Mucosa of stomach (tissue), 1 donor: ENCODE measurements around the gene MSLN.
"Not testable (repeated sequence)": the region's sequence is repeated elsewhere in the genome, so short reads cannot be mapped to it uniquely, and the experiment has no call there.

ENCODE experiments used
- H3K27me3 ChIP-seq: one replicate; pipeline ENCODE4 v1.7.0; 2013; ENCODE audit warnings: mild to moderate bottlenecking, low read length; ENCODE audit not compliant: control insufficient read depth, insufficient read depth
- H3K36me3 ChIP-seq: one replicate; pipeline ENCODE4 v1.7.0; 2013; ENCODE audit warnings: low read length; ENCODE audit not compliant: control insufficient read depth, insufficient read depth
- H3K4me1 ChIP-seq: one replicate; pipeline ENCODE4 v1.7.0; 2013; ENCODE audit warnings: mild to moderate bottlenecking, low read length; ENCODE audit not compliant: control insufficient read depth, insufficient read depth
- H3K4me3 ChIP-seq: one replicate; pipeline ENCODE4 v1.7.0; 2013; ENCODE audit warnings: low read length
- H3K9ac ChIP-seq: one replicate; pipeline ENCODE4 v1.7.0; 2013; ENCODE audit warnings: mild to moderate bottlenecking, low read length, moderate library complexity
- H3K9me3 ChIP-seq: one replicate; pipeline ENCODE4 v1.7.0; 2013; ENCODE audit warnings: mild to moderate bottlenecking, low read length, moderate library complexity; ENCODE audit not compliant: control insufficient read depth
- donor health status: Pancreatic carcinoma.

The MSLN gene

GRCh38 chr16:743794-744500 lies 16.6 kb upstream of the MSLN start:
- H3K9ac ChIP-seq: no peak overlapping the region
- no peak overlapping the region for H3K4me3 ChIP-seq
- H3K9me3 ChIP-seq: no peaks in the 10 kb centered on the region
- no peaks in the 10 kb centered on the region for H3K36me3 ChIP-seq
- no peaks in the 10 kb centered on the region for H3K27me3 ChIP-seq
- peaks cover 8% of the 10 kb centered on the region for H3K4me1 ChIP-seq

- Histone ChIP-seq H3K4me3 (no peak overlapping the region), H3K27me3 (no peaks in the 10 kb centered on the region), H3K9me3 (no peaks in the 10 kb centered on the region), H3K9ac (no peak overlapping the region), H3K4me1 (no peaks in the 10 kb centered on the region), H3K36me3 (no peaks in the 10 kb centered on the region)
These were observed 14.8 kb upstream of the MSLN start for GRCh38 chr16:745739-746138.

GRCh38 chr16:746637-747036 lies 13.9 kb upstream of the MSLN start:
- H3K36me3 ChIP-seq: no peaks in the 10 kb centered on the region
- H3K4me1 ChIP-seq: no peaks in the 10 kb centered on the region
- H3K9me3 ChIP-seq: no peaks in the 10 kb centered on the region
- H3K9ac ChIP-seq: no peak overlapping the region
- peaks cover 4% of the 10 kb centered on the region for H3K27me3 ChIP-seq
- H3K4me3 ChIP-seq: no peak overlapping the region

DNA sequence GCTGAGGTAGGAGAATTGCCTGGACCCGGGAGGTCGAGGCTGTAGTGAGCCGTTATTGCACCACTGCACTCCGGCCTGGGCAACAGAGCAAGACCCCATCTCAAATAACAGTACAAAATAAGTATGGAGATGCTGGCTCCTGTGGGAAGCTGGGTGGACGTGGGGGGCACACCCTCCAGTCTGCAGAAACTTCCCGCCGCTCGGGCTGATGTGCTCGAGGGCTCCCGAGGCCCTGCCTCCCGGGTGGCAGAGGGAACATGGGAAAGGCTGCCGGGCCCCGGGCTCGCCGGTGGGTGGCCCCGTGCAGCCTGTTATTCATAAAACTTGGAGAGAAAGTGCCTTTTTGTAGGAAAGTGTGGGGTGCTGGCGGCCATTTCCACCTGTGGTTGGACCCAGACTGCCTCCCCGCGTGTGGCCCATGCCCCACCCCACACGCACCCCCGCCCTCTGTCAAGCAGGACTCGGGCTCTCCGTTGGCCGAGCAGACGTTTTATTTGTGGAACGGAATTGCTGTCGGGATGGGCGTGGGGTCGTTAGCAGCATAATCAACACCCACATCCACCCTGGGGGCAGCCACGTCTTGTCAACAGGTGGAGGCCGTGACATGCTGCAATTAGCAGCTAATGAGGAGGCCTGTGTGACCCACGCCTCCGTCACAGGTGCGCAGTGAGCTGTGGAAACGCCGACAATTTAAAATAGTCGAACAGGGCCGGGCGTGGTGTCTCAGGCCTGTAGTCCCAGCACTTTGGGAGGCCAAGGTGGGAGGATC lies 12.4 kb upstream of the MSLN start:
- Histone ChIP-seq H3K4me3 (no peak overlapping the region), H3K27me3 (peaks cover 15% of the 10 kb centered on the region), H3K9ac (no peak overlapping the region), H3K9me3 (no peaks in the 10 kb centered on the region), H3K4me1 (peaks cover 5% of the 10 kb centered on the region), H3K36me3 (no peaks in the 10 kb centered on the region)

DNA sequence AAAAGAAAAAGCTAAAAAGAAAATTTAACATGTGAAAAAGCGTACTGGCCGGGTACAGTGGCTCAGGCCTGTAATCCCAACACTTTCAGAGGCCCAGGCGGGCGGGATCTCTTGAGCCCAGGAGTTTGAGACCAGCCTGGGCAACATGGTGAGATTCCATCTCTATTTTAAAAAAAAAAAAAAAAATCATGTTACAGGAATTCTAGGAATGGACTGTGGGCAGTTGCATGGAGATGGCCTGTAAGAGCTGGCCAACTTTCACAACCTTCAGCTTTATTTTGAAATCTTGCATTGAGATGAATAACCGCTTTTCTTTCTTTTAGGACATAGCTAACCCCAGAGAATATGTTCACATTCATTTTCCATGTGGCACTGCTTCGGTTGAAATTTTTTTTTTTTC lies 11.5 kb upstream of the MSLN start:
- Histone ChIP-seq H3K4me3 (no peak overlapping the region), H3K4me1 (peaks cover 5% of the 10 kb centered on the region), H3K27me3 (peaks cover 15% of the 10 kb centered on the region), H3K9ac (no peak overlapping the region), H3K9me3 (no peaks in the 10 kb centered on the region), H3K36me3 (no peaks in the 10 kb centered on the region)

DNA sequence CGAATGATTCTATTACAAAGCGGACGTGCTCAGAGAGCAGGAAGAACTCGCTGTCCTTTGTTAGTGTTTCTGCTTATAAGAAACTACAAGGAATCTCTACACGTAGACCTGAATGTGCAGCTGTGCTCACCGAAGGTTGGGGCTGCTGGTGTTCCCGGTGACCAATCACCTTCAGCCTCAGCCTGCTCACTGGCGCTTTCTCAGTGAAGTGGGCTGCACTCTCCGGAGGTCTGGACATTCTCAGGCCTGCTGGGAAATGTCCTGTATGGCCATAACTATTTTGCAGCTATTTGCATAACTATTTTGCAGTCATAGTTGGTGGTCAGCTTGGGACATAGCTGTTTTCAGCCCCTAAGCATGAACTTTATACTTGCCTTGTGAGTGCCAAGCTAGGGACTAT lies 10.0 kb upstream of the MSLN start:
- Histone ChIP-seq H3K36me3 (no peaks in the 10 kb centered on the region), H3K4me1 (peaks cover 5% of the 10 kb centered on the region), H3K27me3 (peaks cover 15% of the 10 kb centered on the region), H3K4me3 (no peak overlapping the region), H3K9me3 (no peaks in the 10 kb centered on the region), H3K9ac (no peak overlapping the region)

- Histone ChIP-seq H3K9ac (no peak overlapping the region), H3K27me3 (peaks cover 15% of the 10 kb centered on the region), H3K4me3 (no peak overlapping the region), H3K4me1 (peaks cover 5% of the 10 kb centered on the region), H3K36me3 (no peaks in the 10 kb centered on the region), H3K9me3 (no peaks in the 10 kb centered on the region)
These were observed 9.2 kb upstream of the MSLN start for GRCh38 chr16:751152-752006.

DNA sequence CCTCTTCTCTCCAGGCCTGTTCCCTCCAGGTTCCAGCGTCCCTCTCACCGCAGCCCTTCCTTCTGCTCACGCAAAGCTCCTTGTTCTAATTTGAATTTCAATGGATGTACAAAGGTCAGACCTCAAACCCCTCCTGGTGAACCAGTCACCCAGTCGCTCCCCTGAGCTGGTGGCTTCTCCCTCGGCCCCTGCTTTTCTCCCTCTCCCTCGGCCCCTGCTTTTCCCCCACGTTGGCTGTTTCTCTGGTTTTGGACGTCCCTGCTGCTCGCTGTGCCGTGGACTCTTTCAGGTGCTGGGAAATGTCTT lies 8.6 kb upstream of the MSLN start:
- peaks cover 15% of the 10 kb centered on the region for H3K27me3 ChIP-seq
- H3K36me3 ChIP-seq: no peaks in the 10 kb centered on the region
- H3K4me3 ChIP-seq: no peak overlapping the region
- peaks cover 5% of the 10 kb centered on the region for H3K4me1 ChIP-seq
- no peak overlapping the region for H3K9ac ChIP-seq
- H3K9me3 ChIP-seq: no peaks in the 10 kb centered on the region

GRCh38 chr16:754121-754607 lies 6.4 kb upstream of the MSLN start:
- H3K4me1 ChIP-seq, H3K36me3 ChIP-seq, H3K9ac ChIP-seq, H3K4me3 ChIP-seq, H3K9me3 ChIP-seq: not testable (repeated sequence)
- peaks cover 15% of the 10 kb centered on the region for H3K27me3 ChIP-seq

DNA sequence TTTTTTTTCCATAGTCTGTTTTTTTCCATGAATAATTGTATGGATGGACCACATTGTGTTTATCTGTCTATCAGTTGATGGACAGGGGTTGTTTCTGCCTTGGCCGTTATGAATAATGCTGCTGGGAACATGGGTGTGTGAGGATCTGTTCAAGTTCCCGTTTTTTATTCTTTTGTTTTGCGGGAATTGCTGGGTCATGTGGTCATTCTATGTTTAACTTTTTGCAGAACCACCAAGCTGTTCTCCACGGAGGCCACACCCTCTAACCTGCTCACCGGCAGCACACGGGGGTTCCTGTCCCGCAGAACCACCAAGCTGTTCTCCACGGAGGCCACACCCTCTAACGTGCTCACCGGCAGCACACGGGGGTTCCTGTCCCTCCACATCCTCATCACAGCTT lies 5.9 kb upstream of the MSLN start:
- H3K9me3 ChIP-seq: no peaks in the 10 kb centered on the region
- H3K4me1 ChIP-seq: peaks cover 12% of the 10 kb centered on the region
- peaks cover 15% of the 10 kb centered on the region for H3K27me3 ChIP-seq
- no peak overlapping the region for H3K9ac ChIP-seq
- H3K36me3 ChIP-seq: no peaks in the 10 kb centered on the region
- no peak overlapping the region for H3K4me3 ChIP-seq

- H3K9ac ChIP-seq: no peak overlapping the region
- peaks cover 11% of the 10 kb centered on the region for H3K27me3 ChIP-seq
- H3K9me3 ChIP-seq: no peaks in the 10 kb centered on the region
- peaks cover 30% of the 10 kb centered on the region for H3K4me1 ChIP-seq
- H3K36me3 ChIP-seq: no peaks in the 10 kb centered on the region
- H3K4me3 ChIP-seq: no peak overlapping the region
These were observed 4.1 kb upstream of the MSLN start for GRCh38 chr16:756428-756827.
